ENCODE results near the gene C3.

- no peak for TF ChIP-seq EZH2 (IDR thresholded peaks at IDR 0.05)
- no peak for TF ChIP-seq POLR2AphosphoS5 (IDR thresholded peaks at IDR 0.05; ENCODE audit: borderline replicate concordance, low read depth, low read length)
Measured at GRCh38 chr19:6712692-6713670, 7.5 kb downstream of the C3 start.

Measured in SK-N-MC (cell line).